Measurements from ENCODE around the gene GRPEL1. TPM values are rescaled to one million over a fixed set of nuclear protein-coding genes. Genes with fewer than 3 reads are reported as not detected.

GRPEL1 gene
- total and polyA plus RNA-seq, 4 donors, result 9.8 to 98.1 (median 40.2) TPM

DNA sequence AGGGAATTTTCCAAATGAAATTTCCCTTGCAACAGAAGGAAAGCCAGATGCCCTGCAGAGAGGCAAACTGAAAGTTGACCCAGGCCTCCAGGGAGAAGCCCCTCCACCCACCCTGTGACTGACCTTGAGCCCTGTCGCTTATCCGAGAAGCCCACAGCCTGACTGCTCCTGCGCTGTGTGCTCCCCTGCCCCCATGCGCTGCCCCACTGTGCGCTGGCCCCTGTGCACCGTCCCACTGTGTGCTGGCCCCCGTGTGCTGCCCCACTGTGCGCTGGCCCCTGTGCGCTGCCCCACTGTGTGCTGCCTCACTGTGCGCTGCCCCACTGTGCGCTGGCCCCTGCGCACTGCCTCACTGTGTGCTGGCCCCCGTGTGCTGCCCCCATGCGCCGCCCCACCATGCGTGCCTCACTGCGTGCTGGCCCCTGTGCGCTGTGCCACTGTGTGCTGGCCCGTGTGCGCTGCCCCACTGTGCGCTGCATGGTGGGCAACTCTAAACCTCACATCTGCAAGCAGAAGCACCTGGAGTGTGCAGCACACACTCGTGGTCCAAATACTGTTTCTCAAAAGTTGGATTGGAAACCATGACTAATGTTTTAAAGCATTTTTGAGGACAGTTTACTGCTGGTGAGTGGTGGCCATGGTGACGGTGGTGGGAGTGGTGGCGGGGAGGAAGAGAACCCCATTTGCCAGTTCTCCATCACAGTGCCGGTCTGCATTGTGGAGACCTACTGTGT is 8.3 kb upstream of the GRPEL1 start:
- H3K27ac ChIP-seq (ENCODE audit: low read depth in 1 of 2, low read length in 2 of 2), result no peak overlapping the region
- H3K27me3 ChIP-seq (ENCODE audit: control insufficient read depth in 4 of 4, insufficient read depth in 4 of 4, low read length in 3 of 4), result no peaks in the 10 kb centered on the region
- no peak for DNase-seq (ENCODE audit: low spot score)
- 83% methylated on average over 25 of the region's 25 CpGs for WGBS
- no peak for TF ChIP-seq RXRA (IDR thresholded peaks at IDR 0.05)
- no peak for TF ChIP-seq FOXA1 (IDR thresholded peaks at IDR 0.05)
- TF ChIP-seq, protein P1, sequence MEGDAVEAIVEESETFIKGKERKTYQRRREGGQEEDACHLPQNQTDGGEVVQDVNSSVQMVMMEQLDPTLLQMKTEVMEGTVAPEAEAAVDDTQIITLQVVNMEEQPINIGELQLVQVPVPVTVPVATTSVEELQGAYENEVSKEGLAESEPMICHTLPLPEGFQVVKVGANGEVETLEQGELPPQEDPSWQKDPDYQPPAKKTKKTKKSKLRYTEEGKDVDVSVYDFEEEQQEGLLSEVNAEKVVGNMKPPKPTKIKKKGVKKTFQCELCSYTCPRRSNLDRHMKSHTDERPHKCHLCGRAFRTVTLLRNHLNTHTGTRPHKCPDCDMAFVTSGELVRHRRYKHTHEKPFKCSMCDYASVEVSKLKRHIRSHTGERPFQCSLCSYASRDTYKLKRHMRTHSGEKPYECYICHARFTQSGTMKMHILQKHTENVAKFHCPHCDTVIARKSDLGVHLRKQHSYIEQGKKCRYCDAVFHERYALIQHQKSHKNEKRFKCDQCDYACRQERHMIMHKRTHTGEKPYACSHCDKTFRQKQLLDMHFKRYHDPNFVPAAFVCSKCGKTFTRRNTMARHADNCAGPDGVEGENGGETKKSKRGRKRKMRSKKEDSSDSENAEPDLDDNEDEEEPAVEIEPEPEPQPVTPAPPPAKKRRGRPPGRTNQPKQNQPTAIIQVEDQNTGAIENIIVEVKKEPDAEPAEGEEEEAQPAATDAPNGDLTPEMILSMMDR (IDR thresholded peaks at IDR 0.05; ENCODE audit: low read depth, low read length, missing input control), result no peak
- TF ChIP-seq, protein P2, sequence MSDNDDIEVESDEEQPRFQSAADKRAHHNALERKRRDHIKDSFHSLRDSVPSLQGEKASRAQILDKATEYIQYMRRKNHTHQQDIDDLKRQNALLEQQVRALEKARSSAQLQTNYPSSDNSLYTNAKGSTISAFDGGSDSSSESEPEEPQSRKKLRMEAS (IDR thresholded peaks at IDR 0.05), result no peak
- TF ChIP-seq HNF4G (IDR thresholded peaks at IDR 0.05), result no peak
- no peak for TF ChIP-seq JUND (IDR thresholded peaks at IDR 0.05)
- TF ChIP-seq YY1 (IDR thresholded peaks at IDR 0.05), result no peak
- TF ChIP-seq HNF4A (conservative IDR thresholded peaks at IDR 0.05), result no peak
- TF ChIP-seq, protein P3, sequence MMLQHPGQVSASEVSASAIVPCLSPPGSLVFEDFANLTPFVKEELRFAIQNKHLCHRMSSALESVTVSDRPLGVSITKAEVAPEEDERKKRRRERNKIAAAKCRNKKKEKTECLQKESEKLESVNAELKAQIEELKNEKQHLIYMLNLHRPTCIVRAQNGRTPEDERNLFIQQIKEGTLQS (IDR thresholded peaks at IDR 0.05), result no peak
- TF ChIP-seq, protein P4, sequence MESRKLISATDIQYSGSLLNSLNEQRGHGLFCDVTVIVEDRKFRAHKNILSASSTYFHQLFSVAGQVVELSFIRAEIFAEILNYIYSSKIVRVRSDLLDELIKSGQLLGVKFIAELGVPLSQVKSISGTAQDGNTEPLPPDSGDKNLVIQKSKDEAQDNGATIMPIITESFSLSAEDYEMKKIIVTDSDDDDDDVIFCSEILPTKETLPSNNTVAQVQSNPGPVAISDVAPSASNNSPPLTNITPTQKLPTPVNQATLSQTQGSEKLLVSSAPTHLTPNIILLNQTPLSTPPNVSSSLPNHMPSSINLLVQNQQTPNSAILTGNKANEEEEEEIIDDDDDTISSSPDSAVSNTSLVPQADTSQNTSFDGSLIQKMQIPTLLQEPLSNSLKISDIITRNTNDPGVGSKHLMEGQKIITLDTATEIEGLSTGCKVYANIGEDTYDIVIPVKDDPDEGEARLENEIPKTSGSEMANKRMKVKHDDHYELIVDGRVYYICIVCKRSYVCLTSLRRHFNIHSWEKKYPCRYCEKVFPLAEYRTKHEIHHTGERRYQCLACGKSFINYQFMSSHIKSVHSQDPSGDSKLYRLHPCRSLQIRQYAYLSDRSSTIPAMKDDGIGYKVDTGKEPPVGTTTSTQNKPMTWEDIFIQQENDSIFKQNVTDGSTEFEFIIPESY (IDR thresholded peaks at IDR 0.05), result no peak
- TF ChIP-seq GABPA (IDR thresholded peaks at IDR 0.05 in 1 of 2, conservative IDR thresholded peaks at IDR 0.05 in 1 of 2), result no peak
- H3K4me1 ChIP-seq (ENCODE audit: control insufficient read depth in 4 of 4, insufficient read depth in 4 of 4, low read length in 3 of 4), result no peaks in the 10 kb centered on the region
- H3K36me3 ChIP-seq (ENCODE audit: control insufficient read depth in 4 of 4, insufficient read depth in 3 of 4, low read depth in 1 of 4, low read length in 3 of 4), result no peaks in the 10 kb centered on the region
- H3K4me3 ChIP-seq (ENCODE audit: low read depth in 1 of 3, low read length in 3 of 3), result no peak overlapping the region
- no peaks in the 10 kb centered on the region for H3K9me3 ChIP-seq (ENCODE audit: control insufficient read depth in 4 of 4, low read length in 3 of 4)
- H3K9ac ChIP-seq (ENCODE audit: low read depth in 1 of 2, low read length in 2 of 2), result no peak overlapping the region

DNA sequence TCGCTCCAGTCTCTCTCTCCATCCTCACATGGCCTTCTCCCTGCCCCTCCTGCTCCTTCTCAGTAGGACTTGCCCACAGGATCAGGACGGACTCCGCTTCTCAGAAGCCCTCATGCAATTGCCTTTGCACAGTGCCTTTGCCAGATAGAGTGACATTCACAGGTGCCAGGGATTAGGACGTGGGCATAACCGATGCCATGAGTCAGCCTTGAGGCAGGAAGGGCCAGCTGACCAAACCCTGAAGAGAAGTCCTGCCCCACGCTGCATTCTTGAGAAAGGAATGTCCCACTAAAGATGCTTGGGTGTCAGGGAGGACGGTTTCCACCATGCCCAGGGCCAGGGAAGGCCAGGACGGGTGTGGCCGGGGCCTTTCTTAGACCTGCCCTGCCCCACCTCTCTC is 6.6 kb upstream of the GRPEL1 start:
- Histone ChIP-seq H3K36me3 (ENCODE audit: control insufficient read depth in 4 of 4, insufficient read depth in 3 of 4, low read depth in 1 of 4, low read length in 3 of 4) (no peaks in the 10 kb centered on the region), H3K9me3 (ENCODE audit: control insufficient read depth in 4 of 4, low read length in 3 of 4) (no peaks in the 10 kb centered on the region), H3K4me3 (ENCODE audit: low read depth in 1 of 3, low read length in 3 of 3) (no peak overlapping the region), H3K27ac (ENCODE audit: low read depth in 1 of 2, low read length in 2 of 2) (no peak overlapping the region), H3K9ac (ENCODE audit: low read depth in 1 of 2, low read length in 2 of 2) (no peak overlapping the region), H3K27me3 (ENCODE audit: control insufficient read depth in 4 of 4, insufficient read depth in 4 of 4, low read length in 3 of 4) (no peaks in the 10 kb centered on the region), H3K4me1 (ENCODE audit: control insufficient read depth in 4 of 4, insufficient read depth in 4 of 4, low read length in 3 of 4) (no peaks in the 10 kb centered on the region)
- no peak for DNase-seq (ENCODE audit: low spot score)
- TF ChIP-seq, protein P2 (IDR thresholded peaks at IDR 0.05), result no peak
- no peak for TF ChIP-seq RAD21 (IDR thresholded peaks at IDR 0.05)
- WGBS, result 83% methylated on average over 9 of the region's 9 CpGs
